ENCODE data around the gene IFT43. TPM values are rescaled to one million over a fixed set of nuclear protein-coding genes. Genes with fewer than 3 reads are reported as not detected.

Gene IFT43
- total and polyA plus RNA-seq, 9 of the 15 experiments (the other 6 are each of a cell fraction or from before 2014, with no cell fraction given), result 4.9 to 12.8 (median 8.0) TPM

DNA sequence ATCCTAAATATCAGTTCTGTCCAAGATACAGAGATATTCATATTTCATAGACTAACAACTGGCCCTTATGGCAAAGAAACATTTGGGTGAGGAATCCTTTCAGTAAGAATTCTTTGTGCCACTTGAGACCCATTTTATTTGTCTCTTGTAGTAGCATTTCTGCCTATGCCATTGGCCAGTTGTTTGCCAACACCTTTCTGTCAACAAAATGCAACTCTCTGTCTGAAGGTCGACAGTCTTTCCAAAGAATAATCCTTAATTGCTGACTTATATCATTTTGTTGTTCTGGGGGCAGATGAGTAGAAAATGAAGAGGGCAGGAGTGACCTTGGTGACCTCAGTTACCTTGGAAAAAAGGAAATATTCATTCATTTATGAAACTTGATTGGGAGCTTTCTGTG is 10.9 kb downstream of the IFT43 start:
- DNase-seq (ENCODE audit: extremely low read depth in 1 of 4, low spot score in 3 of 4) (no peak), ATAC-seq (no peak), FAIRE-seq (no peak)
- Histone ChIP-seq H3K9ac (ENCODE audit: insufficient read depth in 1 of 2, low read depth in 2 of 2, low read length in 2 of 2) (no peak overlapping the region), H3K79me2 (ENCODE audit: control insufficient read depth, insufficient read depth, low read length) (no peaks in the 10 kb centered on the region), H3K36me3 (ENCODE audit: control insufficient read depth, insufficient read depth, low read length) (no peaks in the 10 kb centered on the region), H3K4me1 (replicated peaks in 1 of 2; ENCODE audit: control insufficient read depth in 2 of 2, insufficient read depth in 2 of 2, low read length in 2 of 2) (no peaks in the 10 kb centered on the region), H3K9me1 (ENCODE audit: control insufficient read depth, insufficient read depth, low read length) (no peaks in the 10 kb centered on the region), H3K4me2 (ENCODE audit: insufficient read depth, low read length) (no peak overlapping the region), H2AFZ (ENCODE audit: low read depth, low read length) (no peak overlapping the region), H3K9me3 (replicated peaks; ENCODE audit: control insufficient read depth, insufficient read depth, low read depth, low read length) (no peaks in the 10 kb centered on the region), H3K4me3 (no peak overlapping the region), H3K27ac (ENCODE audit: extremely low read depth, low read depth, low read length) (no peak overlapping the region), H4K20me1 (replicated peaks; ENCODE audit: control insufficient read depth, insufficient read depth, low read length) (no peaks in the 10 kb centered on the region), H3K27me3 (ENCODE audit: control insufficient read depth in 2 of 2, insufficient read depth in 2 of 2, low read length in 2 of 2) (no peaks in the 10 kb centered on the region)
- intact Hi-C loops (cut with micrococcal nuclease) (no loop called here), in situ Hi-C loops (cut with MboI) (no loop called here)
- TF ChIP-seq, protein P1, sequence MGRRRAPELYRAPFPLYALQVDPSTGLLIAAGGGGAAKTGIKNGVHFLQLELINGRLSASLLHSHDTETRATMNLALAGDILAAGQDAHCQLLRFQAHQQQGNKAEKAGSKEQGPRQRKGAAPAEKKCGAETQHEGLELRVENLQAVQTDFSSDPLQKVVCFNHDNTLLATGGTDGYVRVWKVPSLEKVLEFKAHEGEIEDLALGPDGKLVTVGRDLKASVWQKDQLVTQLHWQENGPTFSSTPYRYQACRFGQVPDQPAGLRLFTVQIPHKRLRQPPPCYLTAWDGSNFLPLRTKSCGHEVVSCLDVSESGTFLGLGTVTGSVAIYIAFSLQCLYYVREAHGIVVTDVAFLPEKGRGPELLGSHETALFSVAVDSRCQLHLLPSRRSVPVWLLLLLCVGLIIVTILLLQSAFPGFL (CRISPR knock-in tag; IDR thresholded peaks at IDR 0.05), result no peak
- TF ChIP-seq KAT8 (IDR thresholded peaks at IDR 0.05; ENCODE audit: low read depth) (no peak), ARHGAP35 (IDR thresholded peaks at IDR 0.05; ENCODE audit: partially characterized antibody) (no peak), SAFB (IDR thresholded peaks at IDR 0.05; ENCODE audit: borderline replicate concordance, low read depth, low read length) (no peak), ILF3 (IDR thresholded peaks at IDR 0.05; ENCODE audit: borderline replicate concordance) (no peak), CHD4 (IDR thresholded peaks at IDR 0.05; ENCODE audit: insufficient read depth, insufficient replicate concordance, low read depth, low read length, poor library complexity, severe bottlenecking) (no peak)
- TF ChIP-seq, protein P2, sequence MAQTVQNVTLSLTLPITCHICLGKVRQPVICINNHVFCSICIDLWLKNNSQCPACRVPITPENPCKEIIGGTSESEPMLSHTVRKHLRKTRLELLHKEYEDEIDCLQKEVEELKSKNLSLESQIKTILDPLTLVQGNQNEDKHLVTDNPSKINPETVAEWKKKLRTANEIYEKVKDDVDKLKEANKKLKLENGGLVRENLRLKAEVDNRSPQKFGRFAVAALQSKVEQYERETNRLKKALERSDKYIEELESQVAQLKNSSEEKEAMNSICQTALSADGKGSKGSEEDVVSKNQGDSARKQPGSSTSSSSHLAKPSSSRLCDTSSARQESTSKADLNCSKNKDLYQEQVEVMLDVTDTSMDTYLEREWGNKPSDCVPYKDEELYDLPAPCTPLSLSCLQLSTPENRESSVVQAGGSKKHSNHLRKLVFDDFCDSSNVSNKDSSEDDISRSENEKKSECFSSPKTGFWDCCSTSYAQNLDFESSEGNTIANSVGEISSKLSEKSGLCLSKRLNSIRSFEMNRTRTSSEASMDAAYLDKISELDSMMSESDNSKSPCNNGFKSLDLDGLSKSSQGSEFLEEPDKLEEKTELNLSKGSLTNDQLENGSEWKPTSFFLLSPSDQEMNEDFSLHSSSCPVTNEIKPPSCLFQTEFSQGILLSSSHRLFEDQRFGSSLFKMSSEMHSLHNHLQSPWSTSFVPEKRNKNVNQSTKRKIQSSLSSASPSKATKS (CRISPR knock-in tag; IDR thresholded peaks at IDR 0.05), result no peak
- TF ChIP-seq, protein P3, sequence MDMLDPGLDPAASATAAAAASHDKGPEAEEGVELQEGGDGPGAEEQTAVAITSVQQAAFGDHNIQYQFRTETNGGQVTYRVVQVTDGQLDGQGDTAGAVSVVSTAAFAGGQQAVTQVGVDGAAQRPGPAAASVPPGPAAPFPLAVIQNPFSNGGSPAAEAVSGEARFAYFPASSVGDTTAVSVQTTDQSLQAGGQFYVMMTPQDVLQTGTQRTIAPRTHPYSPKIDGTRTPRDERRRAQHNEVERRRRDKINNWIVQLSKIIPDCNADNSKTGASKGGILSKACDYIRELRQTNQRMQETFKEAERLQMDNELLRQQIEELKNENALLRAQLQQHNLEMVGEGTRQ (CRISPR knock-in tag; IDR thresholded peaks at IDR 0.05), result no peak
- TF ChIP-seq, protein P4, sequence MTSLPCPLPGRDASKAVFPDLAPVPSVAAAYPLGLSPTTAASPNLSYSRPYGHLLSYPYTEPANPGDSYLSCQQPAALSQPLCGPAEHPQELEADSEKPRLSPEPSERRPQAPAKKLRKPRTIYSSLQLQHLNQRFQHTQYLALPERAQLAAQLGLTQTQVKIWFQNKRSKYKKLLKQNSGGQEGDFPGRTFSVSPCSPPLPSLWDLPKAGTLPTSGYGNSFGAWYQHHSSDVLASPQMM (CRISPR knock-in tag; IDR thresholded peaks at IDR 0.05), result no peak
- ChIA-PET CTCF (ENCODE audit: low intra/inter-chr PET ratio) (no interaction called here), POLR2A (no interaction called here)
- BruUV-seq (replicated peaks), result no TSS peak
- WGBS (ENCODE audit: insufficient coverage, low coverage, missing lambda C conversion rate), result 0% methylated on average over 1 of the region's 1 CpG

Measured in K562 (cell line).